Transverse colon (tissue), 4 donors: Measurements from ENCODE around the gene HSDL2.

Source experiments
- EP300 ChIP-seq: sonication (generic); formaldehyde crosslinking; IDR thresholded peaks from one replicate; pipeline ENCODE4 v1.6.1; 2017; ENCODE audit warnings: antibody characterized with exemption, low read depth
- POLR2AphosphoS5 ChIP-seq, 3 donors: sonication (generic); formaldehyde crosslinking; IDR thresholded peaks; one replicate each; pipeline ENCODE4 v1.6.1; 2016; ENCODE audit warnings: antibody characterized with exemption in 3 of 3
- TF ChIP-seq, protein P1 (sequence below), 5 experiments: fragments of 200-600 bp in 3 of 5; fragments of 450-650 bp in 2 of 5; sonication (generic) in 3 of 5; IDR thresholded peaks; 1 replicate in 2 of 5; 2 replicates in 3 of 5; pipeline ENCODE4 v1.5.1; 2016 to 2017; ENCODE audit warnings: antibody characterized with exemption in 5 of 5, inconsistent platforms in 3 of 5, mild to moderate bottlenecking in 2 of 5, moderate library complexity in 1 of 5

DNA sequence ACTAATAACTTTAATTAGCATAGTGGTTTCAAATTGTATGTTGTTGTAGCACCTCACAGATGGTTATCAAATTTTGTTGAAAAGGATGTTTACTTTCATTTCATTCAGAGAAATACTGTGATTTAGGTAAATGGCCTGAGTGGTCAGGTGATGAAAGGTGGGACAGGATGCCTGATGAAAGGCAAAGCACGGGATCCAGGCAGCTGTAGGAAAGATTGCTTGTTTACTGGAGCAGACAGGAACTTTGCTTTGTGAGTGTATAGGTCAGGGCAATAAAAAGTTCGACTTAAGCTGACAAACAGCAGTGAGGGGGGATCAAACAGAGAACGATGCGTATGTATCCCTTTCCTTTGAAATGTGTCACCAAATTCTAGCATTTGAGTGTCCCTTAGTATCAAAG, 125.7 kb downstream of the HSDL2 start:
- TF ChIP-seq, protein P1, sequence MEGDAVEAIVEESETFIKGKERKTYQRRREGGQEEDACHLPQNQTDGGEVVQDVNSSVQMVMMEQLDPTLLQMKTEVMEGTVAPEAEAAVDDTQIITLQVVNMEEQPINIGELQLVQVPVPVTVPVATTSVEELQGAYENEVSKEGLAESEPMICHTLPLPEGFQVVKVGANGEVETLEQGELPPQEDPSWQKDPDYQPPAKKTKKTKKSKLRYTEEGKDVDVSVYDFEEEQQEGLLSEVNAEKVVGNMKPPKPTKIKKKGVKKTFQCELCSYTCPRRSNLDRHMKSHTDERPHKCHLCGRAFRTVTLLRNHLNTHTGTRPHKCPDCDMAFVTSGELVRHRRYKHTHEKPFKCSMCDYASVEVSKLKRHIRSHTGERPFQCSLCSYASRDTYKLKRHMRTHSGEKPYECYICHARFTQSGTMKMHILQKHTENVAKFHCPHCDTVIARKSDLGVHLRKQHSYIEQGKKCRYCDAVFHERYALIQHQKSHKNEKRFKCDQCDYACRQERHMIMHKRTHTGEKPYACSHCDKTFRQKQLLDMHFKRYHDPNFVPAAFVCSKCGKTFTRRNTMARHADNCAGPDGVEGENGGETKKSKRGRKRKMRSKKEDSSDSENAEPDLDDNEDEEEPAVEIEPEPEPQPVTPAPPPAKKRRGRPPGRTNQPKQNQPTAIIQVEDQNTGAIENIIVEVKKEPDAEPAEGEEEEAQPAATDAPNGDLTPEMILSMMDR (IDR thresholded peaks at IDR 0.05) = no peak
- TF ChIP-seq POLR2AphosphoS5 (IDR thresholded peaks at IDR 0.05) = no peak
- no peak for TF ChIP-seq EP300
